Esophagus muscularis mucosa (tissue), 3 donors: Measurements from ENCODE around the gene TAGLN3.

Source experiments
- CTCF ChIP-seq, 3 experiments: fragments of 200-600 bp in 2 of 3; fragments of 450-650 bp in 1 of 3; sonication (generic) in 2 of 3; IDR thresholded peaks; one replicate each; pipeline ENCODE4 v1.5.1; 2017 to 2019; ENCODE audit warnings: antibody characterized with exemption in 3 of 3, mild to moderate bottlenecking in 2 of 3, moderate library complexity in 1 of 3
- POLR2AphosphoS5 ChIP-seq, 2 donors: sonication (generic); formaldehyde crosslinking; IDR thresholded peaks; one replicate each; pipeline ENCODE4 v1.6.1; 2017; ENCODE audit warnings: antibody characterized with exemption in 2 of 2

- TF ChIP-seq CTCF (IDR thresholded peaks at IDR 0.05) (no peak), POLR2AphosphoS5 (IDR thresholded peaks at IDR 0.05) (no peak)
These were observed 40.1 kb downstream of the TAGLN3 start for GRCh38 chr3:112038863-112039262.
